Measurements from ENCODE around the gene RALGPS1. TPM values are rescaled to one million over a fixed set of nuclear protein-coding genes. Genes with fewer than 3 reads are reported as not detected.

The RALGPS1 gene
- total RNA-seq, 1 donor from 2014 or later, result 21.7 TPM

DNA sequence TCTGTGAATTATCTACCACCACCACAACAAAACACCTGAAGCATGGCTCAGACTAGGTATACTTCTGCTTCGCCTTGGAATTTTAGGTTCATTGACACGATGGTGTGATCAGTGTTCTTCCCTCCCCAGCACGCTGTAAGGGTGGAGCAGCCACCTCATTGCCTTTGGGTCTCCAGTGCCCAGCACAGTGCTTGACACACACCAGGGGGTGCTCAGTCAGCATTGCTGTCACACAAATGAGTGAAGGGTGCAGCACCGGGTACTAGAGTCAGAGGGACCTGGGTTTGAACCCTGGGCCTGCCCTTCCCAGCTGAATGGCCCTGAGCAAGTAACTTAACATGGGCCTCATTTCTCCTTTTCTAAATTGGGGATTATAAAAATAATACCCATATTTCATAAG, 217.8 kb downstream of the RALGPS1 start:
- no peaks in the 10 kb centered on the region for H3K9me3 Mint-ChIP-seq
- no peak for TF ChIP-seq CTCF (IDR thresholded peaks at IDR 0.05)
- H3K4me1 Mint-ChIP-seq, result no peaks in the 10 kb centered on the region
- intact Hi-C loops (cut with micrococcal nuclease), result no loop called here
- H3K27me3 Mint-ChIP-seq, result no peaks in the 10 kb centered on the region
- ChIA-PET POLR2A (no interaction called here), CTCF (no interaction called here)
- no peak for DNase-seq
- no peak overlapping the region for H3K27ac Mint-ChIP-seq
- H3K4me3 Mint-ChIP-seq, result no peak overlapping the region
- no peaks in the 10 kb centered on the region for H3K36me3 Mint-ChIP-seq (ENCODE audit: low read depth)
- no peak for ATAC-seq (ENCODE audit: low read depth)

GRCh38 chr9:127132921-127133647, 218.5 kb downstream of the RALGPS1 start:
- H3K4me3 Mint-ChIP-seq, result no peak overlapping the region
- no peak overlapping the region for H3K27ac Mint-ChIP-seq
- H3K4me1 Mint-ChIP-seq, result no peaks in the 10 kb centered on the region
- H3K36me3 Mint-ChIP-seq (ENCODE audit: low read depth), result no peaks in the 10 kb centered on the region
- TF ChIP-seq CTCF (IDR thresholded peaks at IDR 0.05), result no peak
- CTCF ChIA-PET, result no interaction called here
- H3K27me3 Mint-ChIP-seq, result no peaks in the 10 kb centered on the region
- POLR2A ChIA-PET, result no interaction called here
- ATAC-seq (ENCODE audit: low read depth) (no peak), DNase-seq (no peak)
- intact Hi-C loops (cut with micrococcal nuclease), result no loop called here
- no peaks in the 10 kb centered on the region for H3K9me3 Mint-ChIP-seq

DNA sequence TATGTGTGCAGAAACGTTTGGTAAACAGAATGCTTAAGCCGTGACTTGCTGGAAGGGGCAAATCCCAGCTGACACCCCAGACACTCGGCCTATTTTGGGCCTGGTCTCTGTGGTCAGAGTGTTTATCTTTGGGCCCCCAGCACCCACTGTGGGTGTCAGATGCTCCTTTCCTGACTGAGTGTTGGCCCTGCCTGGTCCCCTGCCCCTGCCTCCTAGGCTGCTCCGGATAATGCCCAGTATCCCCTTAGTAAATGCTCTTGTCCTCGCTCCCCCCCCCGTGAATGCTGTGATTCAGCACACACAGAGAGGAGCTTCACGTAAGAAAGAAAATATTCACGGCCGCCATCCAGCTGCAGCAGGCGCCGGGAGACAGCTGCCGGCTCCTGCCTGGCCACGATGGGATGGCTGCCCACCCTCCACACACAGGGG, 219.2 kb downstream of the RALGPS1 start:
- H3K4me3 Mint-ChIP-seq, result no peak overlapping the region
- ATAC-seq (ENCODE audit: low read depth) (no peak), DNase-seq (no peak)
- no peaks in the 10 kb centered on the region for H3K27me3 Mint-ChIP-seq
- ChIA-PET POLR2A (no interaction called here), CTCF (no interaction called here)
- no peak overlapping the region for H3K27ac Mint-ChIP-seq
- H3K4me1 Mint-ChIP-seq, result no peaks in the 10 kb centered on the region
- TF ChIP-seq CTCF (IDR thresholded peaks at IDR 0.05), result no peak
- intact Hi-C loops (cut with micrococcal nuclease), result no loop called here
- no peaks in the 10 kb centered on the region for H3K36me3 Mint-ChIP-seq (ENCODE audit: low read depth)
- no peaks in the 10 kb centered on the region for H3K9me3 Mint-ChIP-seq

DNA sequence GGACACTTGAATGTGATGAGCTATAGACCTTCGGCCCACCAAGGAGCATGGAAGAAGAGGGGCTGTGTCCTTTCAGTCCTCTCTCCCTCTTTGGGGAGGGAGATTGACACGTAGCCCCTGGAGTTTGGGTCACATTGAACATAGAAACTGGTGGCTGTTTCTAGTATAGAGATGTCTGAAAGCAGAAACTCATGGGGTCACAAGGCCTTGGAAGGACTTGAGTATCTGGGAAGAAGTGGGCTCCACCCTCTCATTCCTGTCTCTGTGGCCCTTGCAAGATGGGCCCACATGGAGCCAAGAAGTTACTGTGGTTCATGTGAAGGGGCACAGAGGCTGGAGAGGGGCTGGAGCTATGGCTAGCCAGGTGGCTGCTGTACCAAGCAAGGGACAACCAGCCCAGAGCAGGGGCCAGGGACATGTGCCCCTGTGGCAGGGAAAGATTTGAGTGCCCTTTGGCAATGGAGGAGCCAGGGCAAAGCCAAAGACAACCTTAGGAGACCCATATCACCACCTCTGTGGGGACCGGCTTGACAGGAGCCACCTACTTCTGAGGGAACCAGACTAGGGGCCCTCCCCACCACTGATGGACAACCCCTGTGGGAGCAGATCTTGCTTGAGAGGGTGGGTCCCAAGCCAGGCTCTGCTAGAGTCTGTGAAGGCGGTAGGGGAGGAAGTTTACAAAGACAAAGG, 220.6 kb downstream of the RALGPS1 start:
- Mint-ChIP-seq H3K27ac (no peak overlapping the region), H3K36me3 (ENCODE audit: low read depth) (no peaks in the 10 kb centered on the region), H3K4me3 (no peak overlapping the region), H3K4me1 (no peaks in the 10 kb centered on the region), H3K27me3 (no peaks in the 10 kb centered on the region), H3K9me3 (no peaks in the 10 kb centered on the region)
- no peak for TF ChIP-seq CTCF (IDR thresholded peaks at IDR 0.05)
- ATAC-seq (ENCODE audit: low read depth) (no peak), DNase-seq (no peak)
- intact Hi-C loops (cut with micrococcal nuclease), result no loop called here
- ChIA-PET POLR2A (no interaction called here), CTCF (no interaction called here)

DNA sequence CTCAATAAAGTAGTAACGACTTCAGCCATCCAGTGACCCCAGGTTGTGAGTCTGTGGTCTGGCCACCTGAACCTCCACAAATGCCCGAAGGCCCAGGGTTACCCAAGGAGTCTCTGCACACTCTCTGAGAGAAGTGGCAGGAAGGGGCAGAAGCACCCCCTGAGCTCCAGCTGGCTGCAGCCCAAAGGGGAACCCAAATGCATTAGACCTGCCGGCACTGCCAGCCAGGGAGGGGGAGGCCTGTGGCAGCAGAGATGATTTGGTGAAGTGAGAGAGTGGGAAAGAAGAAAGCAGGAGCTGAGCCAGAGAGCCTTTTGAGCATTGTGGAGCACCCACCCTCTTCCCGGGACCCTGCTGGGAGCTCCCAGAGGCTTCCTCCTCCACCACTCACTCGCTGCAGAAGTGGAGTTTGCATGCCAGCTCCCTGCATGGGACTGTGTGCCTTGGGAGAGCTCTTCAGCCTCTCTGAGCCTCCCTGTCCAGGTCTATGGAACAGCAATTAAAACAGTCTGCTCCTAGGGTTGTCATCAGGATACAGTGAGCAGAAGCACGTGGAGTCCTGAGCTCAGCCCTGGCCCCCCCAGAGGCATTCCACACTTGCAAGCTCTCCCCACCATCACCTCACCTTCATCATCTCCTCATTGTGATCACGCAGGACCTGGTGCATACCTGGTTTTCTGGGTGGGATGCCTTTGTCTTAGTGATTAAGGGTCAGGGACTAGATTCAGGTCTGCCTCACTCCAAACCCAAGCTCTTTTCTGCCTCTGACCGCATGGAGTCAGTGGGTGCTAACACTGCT, 221.7 kb downstream of the RALGPS1 start:
- no peaks in the 10 kb centered on the region for H3K36me3 Mint-ChIP-seq (ENCODE audit: low read depth)
- no peaks in the 10 kb centered on the region for H3K27me3 Mint-ChIP-seq
- no peaks in the 10 kb centered on the region for H3K9me3 Mint-ChIP-seq
- H3K4me1 Mint-ChIP-seq, result no peaks in the 10 kb centered on the region
- ATAC-seq (ENCODE audit: low read depth), result no peak
- DNase-seq, result no peak
- intact Hi-C loops (cut with micrococcal nuclease), result no loop called here
- TF ChIP-seq CTCF (IDR thresholded peaks at IDR 0.05), result no peak
- H3K4me3 Mint-ChIP-seq, result no peak overlapping the region
- POLR2A ChIA-PET, result no interaction called here
- no peak overlapping the region for H3K27ac Mint-ChIP-seq
- CTCF ChIA-PET, result no interaction called here
